ENCODE results near the gene SNX13. TPM values are rescaled to one million over a fixed set of nuclear protein-coding genes. Genes with fewer than 3 reads are reported as not detected.

Gene SNX13
- total RNA-seq (ENCODE audit: unreplicated experiment): 34.3 TPM
- long read RNA-seq, full-length matches to known transcripts: 2 of 3 reads
- long read RNA-seq, partial matches to known transcripts: 0 of 3 reads
- long read RNA-seq, other reads (novel, unspliced or antisense): 1 of 3 reads

DNA sequence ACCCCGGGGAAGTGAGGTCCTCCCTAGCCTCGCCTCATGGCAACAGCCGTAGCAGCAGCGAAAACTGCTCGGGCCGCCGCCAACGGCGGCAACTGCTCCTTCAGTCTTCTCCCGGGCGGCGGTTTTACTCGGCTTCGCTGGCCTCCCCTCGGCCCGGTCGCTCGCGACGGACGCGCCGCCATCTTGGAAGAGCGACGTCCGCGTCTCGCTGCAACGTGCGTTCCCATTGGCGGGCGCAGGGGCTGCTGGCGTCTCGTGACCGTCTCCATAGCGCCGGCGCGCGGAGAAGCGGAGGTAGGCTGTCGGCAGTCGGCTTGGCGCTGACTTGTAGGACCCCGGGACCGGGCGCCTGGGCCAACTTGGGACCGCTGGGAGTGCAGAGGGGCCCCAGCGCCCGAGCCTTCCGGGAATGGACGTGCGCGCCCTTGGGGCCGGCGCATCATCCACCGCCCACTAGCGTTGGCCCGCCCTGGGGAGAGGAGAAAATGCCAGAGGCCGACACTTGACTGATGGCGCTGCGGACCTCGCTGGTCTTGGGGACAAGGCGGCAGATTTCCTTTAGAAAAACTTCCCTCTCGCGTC is at the start of gene SNX13:
SNX13 (minus strand) TSS at position 193 of the 582 bp plus-strand sequence. CDS start 199 bp downstream, outside the sequence.
- Mint-ChIP-seq H3K36me3 (ENCODE audit: low read depth, unreplicated experiment) (peaks cover 5% of the 10 kb centered on the region), H3K27ac (ENCODE audit: unreplicated experiment) (peak within 1 kb of the TSS; percentile 97), H3K4me1 (ENCODE audit: unreplicated experiment) (peaks cover 27% of the 10 kb centered on the region), H3K9me3 (ENCODE audit: unreplicated experiment) (no peaks in the 10 kb centered on the region), H3K27me3 (ENCODE audit: unreplicated experiment) (peaks cover 3% of the 10 kb centered on the region), H3K4me3 (ENCODE audit: unreplicated experiment) (peak within 1 kb of the TSS; percentile 100)
- DNase-seq (ENCODE audit: low spot score): peak; percentile 92
- TF ChIP-seq, protein P1, sequence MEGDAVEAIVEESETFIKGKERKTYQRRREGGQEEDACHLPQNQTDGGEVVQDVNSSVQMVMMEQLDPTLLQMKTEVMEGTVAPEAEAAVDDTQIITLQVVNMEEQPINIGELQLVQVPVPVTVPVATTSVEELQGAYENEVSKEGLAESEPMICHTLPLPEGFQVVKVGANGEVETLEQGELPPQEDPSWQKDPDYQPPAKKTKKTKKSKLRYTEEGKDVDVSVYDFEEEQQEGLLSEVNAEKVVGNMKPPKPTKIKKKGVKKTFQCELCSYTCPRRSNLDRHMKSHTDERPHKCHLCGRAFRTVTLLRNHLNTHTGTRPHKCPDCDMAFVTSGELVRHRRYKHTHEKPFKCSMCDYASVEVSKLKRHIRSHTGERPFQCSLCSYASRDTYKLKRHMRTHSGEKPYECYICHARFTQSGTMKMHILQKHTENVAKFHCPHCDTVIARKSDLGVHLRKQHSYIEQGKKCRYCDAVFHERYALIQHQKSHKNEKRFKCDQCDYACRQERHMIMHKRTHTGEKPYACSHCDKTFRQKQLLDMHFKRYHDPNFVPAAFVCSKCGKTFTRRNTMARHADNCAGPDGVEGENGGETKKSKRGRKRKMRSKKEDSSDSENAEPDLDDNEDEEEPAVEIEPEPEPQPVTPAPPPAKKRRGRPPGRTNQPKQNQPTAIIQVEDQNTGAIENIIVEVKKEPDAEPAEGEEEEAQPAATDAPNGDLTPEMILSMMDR (IDR thresholded peaks at IDR 0.05; ENCODE audit: unreplicated experiment): no peak

GRCh38 chr7:17989546-17989945 is 49.3 kb upstream of the SNX13 start:
- Mint-ChIP-seq H3K27ac (ENCODE audit: unreplicated experiment) (peak overlapping the region; percentile 33), H3K36me3 (ENCODE audit: low read depth, unreplicated experiment) (no peaks in the 10 kb centered on the region), H3K4me1 (ENCODE audit: unreplicated experiment) (peaks cover 5% of the 10 kb centered on the region), H3K4me3 (ENCODE audit: unreplicated experiment) (no peak overlapping the region), H3K9me3 (ENCODE audit: unreplicated experiment) (no peaks in the 10 kb centered on the region), H3K27me3 (ENCODE audit: unreplicated experiment) (no peaks in the 10 kb centered on the region)
- TF ChIP-seq, protein P1 (IDR thresholded peaks at IDR 0.05; ENCODE audit: unreplicated experiment): no peak
- DNase-seq (ENCODE audit: low spot score): no peak

GRCh38 chr7:17988858-17989257 is 48.6 kb upstream of the SNX13 start:
- no peak for DNase-seq (ENCODE audit: low spot score)

GRCh38 chr7:17988141-17988540 is 47.8 kb upstream of the SNX13 start:
- H3K27ac Mint-ChIP-seq (ENCODE audit: unreplicated experiment): no peak overlapping the region
- no peak for DNase-seq (ENCODE audit: low spot score)
- peaks cover 5% of the 10 kb centered on the region for H3K4me1 Mint-ChIP-seq (ENCODE audit: unreplicated experiment)
- H3K9me3 Mint-ChIP-seq (ENCODE audit: unreplicated experiment): no peaks in the 10 kb centered on the region
- TF ChIP-seq, protein P1 (IDR thresholded peaks at IDR 0.05; ENCODE audit: unreplicated experiment): no peak
- no peaks in the 10 kb centered on the region for H3K36me3 Mint-ChIP-seq (ENCODE audit: low read depth, unreplicated experiment)
- no peak overlapping the region for H3K4me3 Mint-ChIP-seq (ENCODE audit: unreplicated experiment)
- no peaks in the 10 kb centered on the region for H3K27me3 Mint-ChIP-seq (ENCODE audit: unreplicated experiment)

More at GRCh38 chr7:17988858-17989257, 48.6 kb upstream of the SNX13 start:
- Mint-ChIP-seq H3K4me1 (ENCODE audit: unreplicated experiment) (peaks cover 5% of the 10 kb centered on the region), H3K9me3 (ENCODE audit: unreplicated experiment) (no peaks in the 10 kb centered on the region), H3K36me3 (ENCODE audit: low read depth, unreplicated experiment) (no peaks in the 10 kb centered on the region), H3K27me3 (ENCODE audit: unreplicated experiment) (no peaks in the 10 kb centered on the region), H3K27ac (ENCODE audit: unreplicated experiment) (no peak overlapping the region), H3K4me3 (ENCODE audit: unreplicated experiment) (no peak overlapping the region)
- TF ChIP-seq, protein P1 (IDR thresholded peaks at IDR 0.05; ENCODE audit: unreplicated experiment): no peak

- no peak for DNase-seq (ENCODE audit: low spot score)
- Mint-ChIP-seq H3K4me1 (ENCODE audit: unreplicated experiment) (peaks cover 5% of the 10 kb centered on the region), H3K4me3 (ENCODE audit: unreplicated experiment) (no peak overlapping the region), H3K9me3 (ENCODE audit: unreplicated experiment) (no peaks in the 10 kb centered on the region), H3K27ac (ENCODE audit: unreplicated experiment) (no peak overlapping the region), H3K36me3 (ENCODE audit: low read depth, unreplicated experiment) (no peaks in the 10 kb centered on the region), H3K27me3 (ENCODE audit: unreplicated experiment) (no peaks in the 10 kb centered on the region)
- TF ChIP-seq, protein P1 (IDR thresholded peaks at IDR 0.05; ENCODE audit: unreplicated experiment): no peak
Measured at GRCh38 chr7:17986851-17987250, 46.6 kb upstream of the SNX13 start.
